H1 (cell line): ENCODE data around the gene CLMP. TPM values are rescaled to one million over a fixed set of nuclear protein-coding genes. Genes with fewer than 3 reads are reported as not detected.

Source experiments
- CTCF ChIA-PET: fragments of 300-600 bp; sonication (Branson Sonifier 250); formaldehyde crosslinking; loops from one replicate; lab custom pipeline; 2021; ENCODE audit not compliant: partially characterized antibody; lab: Charles Lee
- POLR2A ChIA-PET: fragments of 300-600 bp; sonication (Branson Sonifier 250); formaldehyde crosslinking; loops from one replicate; lab custom pipeline; 2021; ENCODE audit warnings: inconsistent platforms; ENCODE audit not compliant: partially characterized antibody; lab: Charles Lee
- DNase-seq, 2 experiments: peaks; one replicate each; pipeline versions ENCODE4 v3.0.0 to v3.0.0-alpha.2; 2010 to 2022; ENCODE audit warnings: low spot score in 2 of 2, low read depth in 1 of 2, mixed read lengths in 1 of 2
- FAIRE-seq: peaks from 2 replicates; lab custom pipeline; 2011; peaks lifted over from hg19 to GRCh38; lab: Jason Lieb, UNC
- H2AFZ ChIP-seq: 2 replicates; pipeline ENCODE4 v1.8.1; 2012; ENCODE audit warnings: low read length, inconsistent platforms
- H2AK5ac ChIP-seq: 2 replicates; pipeline ENCODE4 v1.6.1; 2013; ENCODE audit warnings: low read depth, low read length
- H2BK120ac ChIP-seq: replicated peaks from 2 replicates; pipeline ENCODE3; 2013; ENCODE audit warnings: low read depth, low read length, inconsistent platforms
- H2BK12ac ChIP-seq: 2 replicates; pipeline ENCODE4 v1.6.1; 2013; ENCODE audit warnings: low read depth, low read length
- H2BK15ac ChIP-seq: 2 replicates; pipeline ENCODE4 v1.6.1; 2013; ENCODE audit warnings: low read length
- H2BK20ac ChIP-seq: 2 replicates; pipeline ENCODE4 v1.6.1; 2013; ENCODE audit warnings: low read length
- H2BK5ac ChIP-seq: 2 replicates; pipeline ENCODE4 v1.6.1; 2013; ENCODE audit warnings: low read depth, low read length
- H3K14ac ChIP-seq: 2 replicates; pipeline ENCODE4 v1.6.1; 2013; ENCODE audit warnings: inconsistent platforms; ENCODE audit not compliant: insufficient read length
- H3K18ac ChIP-seq: 2 replicates; pipeline ENCODE4 v1.6.1; 2013; ENCODE audit warnings: low read length; ENCODE audit errors: extremely low read depth
- H3K23ac ChIP-seq: 2 replicates; pipeline ENCODE4 v1.6.1; 2013; ENCODE audit warnings: inconsistent platforms; ENCODE audit not compliant: insufficient read length
- H3K23me2 ChIP-seq: 2 replicates; pipeline ENCODE4 v1.6.1; 2013; ENCODE audit warnings: low read depth, low read length
- H3K27ac ChIP-seq: 2 replicates; pipeline ENCODE4 v1.6.1; 2011; ENCODE audit warnings: low read depth, low read length, inconsistent platforms
- H3K27me3 ChIP-seq, 4 experiments: replicated peaks in 1 of 4; 1 replicate in 1 of 4; 2 replicates in 3 of 4; pipeline versions ENCODE4 v1.6.1 to v1.8.1; 2011 to 2013; ENCODE audit warnings: low read length in 3 of 4, mild to moderate bottlenecking in 3 of 4, inconsistent platforms in 2 of 4, mixed read lengths in 2 of 4, moderate library complexity in 1 of 4; ENCODE audit not compliant: control insufficient read depth in 3 of 4, insufficient read depth in 3 of 4; ENCODE audit errors: extremely low read depth in 1 of 4
- H3K36me3 ChIP-seq, 4 experiments: 2 replicates each; pipeline versions ENCODE4 v1.6.1 to v1.8.1; 2011 to 2013; ENCODE audit warnings: mild to moderate bottlenecking in 4 of 4, low read length in 3 of 4, moderate library complexity in 2 of 4, control low read depth in 1 of 4, inconsistent platforms in 1 of 4; ENCODE audit not compliant: insufficient read depth in 4 of 4, control insufficient read depth in 2 of 4
- H3K4ac ChIP-seq: replicated peaks from 2 replicates; pipeline ENCODE3; 2013; ENCODE audit warnings: low read length, low read depth, mixed read lengths, inconsistent platforms; ENCODE audit not compliant: insufficient read length
- H3K4me1 ChIP-seq, 4 experiments: replicated peaks in 1 of 4; 1 replicate in 1 of 4; 2 replicates in 3 of 4; pipeline versions ENCODE4 v1.6.1 to v1.8.1; 2011 to 2013; ENCODE audit warnings: low read length in 3 of 4, inconsistent platforms in 2 of 4, mixed read lengths in 1 of 4; ENCODE audit not compliant: insufficient read depth in 4 of 4, control insufficient read depth in 3 of 4
- H3K4me2 ChIP-seq, 2 experiments: 2 replicates each; pipeline versions ENCODE4 v1.6.1 to v1.8.1; 2011 to 2013; ENCODE audit warnings: low read depth in 2 of 2, low read length in 2 of 2, control low read depth in 1 of 2, inconsistent platforms in 1 of 2, mild to moderate bottlenecking in 1 of 2; ENCODE audit not compliant: insufficient read depth in 1 of 2
- H3K4me3 ChIP-seq, 4 experiments: fragments of 200-600, 300-600 bp in 1 of 4; sonication (generic), shearing (Covaris generic), sonication (Bioruptor Twin) in 1 of 4; 2 replicates each; pipeline versions ENCODE4 v1.5.1 to v1.8.1; 2011 to 2016; ENCODE audit warnings: low read length in 4 of 4, low read depth in 3 of 4, control low read depth in 2 of 4, inconsistent platforms in 2 of 4, mild to moderate bottlenecking in 2 of 4, mixed read lengths in 1 of 4, moderate library complexity in 1 of 4; ENCODE audit not compliant: insufficient read depth in 2 of 4; ENCODE audit errors: extremely low read depth in 1 of 4
- H3K56ac ChIP-seq: replicated peaks from 2 replicates; pipeline ENCODE3; 2013; ENCODE audit warnings: low read depth, mild to moderate bottlenecking, mixed read lengths, low read length, inconsistent platforms; ENCODE audit not compliant: insufficient read length
- H3K79me1 ChIP-seq: 2 replicates; pipeline ENCODE4 v1.6.1; 2013; ENCODE audit warnings: low read depth, low read length, control low read depth
- H3K79me2 ChIP-seq, 2 experiments: 2 replicates each; pipeline versions ENCODE4 v1.6.1 to v1.8.1; 2012 to 2013; ENCODE audit warnings: low read length in 2 of 2, mild to moderate bottlenecking in 2 of 2, inconsistent platforms in 1 of 2; ENCODE audit not compliant: insufficient read depth in 2 of 2, control insufficient read depth in 1 of 2
- H3K9ac ChIP-seq, 4 experiments: replicated peaks in 1 of 4; 1 replicate in 1 of 4; 2 replicates in 3 of 4; pipeline versions ENCODE4 v1.6.1 to v1.8.1; 2011 to 2013; ENCODE audit warnings: low read depth in 3 of 4, low read length in 3 of 4, control low read depth in 2 of 4, mild to moderate bottlenecking in 2 of 4, moderate library complexity in 2 of 4, inconsistent platforms in 1 of 4; ENCODE audit errors: extremely low read depth in 1 of 4
- H3K9me3 ChIP-seq, 2 experiments: 2 replicates each; pipeline versions ENCODE4 v1.6.1 to v1.8.1; 2012 to 2013; ENCODE audit warnings: mild to moderate bottlenecking in 2 of 2, moderate library complexity in 2 of 2, control low read depth in 1 of 2, inconsistent platforms in 1 of 2, low read depth in 1 of 2, low read length in 1 of 2, mixed read lengths in 1 of 2; ENCODE audit not compliant: insufficient read depth in 2 of 2
- H4K20me1 ChIP-seq, 2 experiments: replicated peaks in 1 of 2; 2 replicates each; pipeline versions ENCODE3 to v1.8.1; 2011 to 2013; ENCODE audit warnings: inconsistent platforms in 2 of 2, low read length in 2 of 2, mild to moderate bottlenecking in 1 of 2; ENCODE audit not compliant: insufficient read depth in 2 of 2, control insufficient read depth in 1 of 2
- H4K5ac ChIP-seq: 2 replicates; pipeline ENCODE4 v1.6.1; 2013; ENCODE audit warnings: low read length, low read depth, mixed read lengths, inconsistent platforms; ENCODE audit not compliant: insufficient read length
- H4K8ac ChIP-seq: 2 replicates; pipeline ENCODE4 v1.8.0; 2013; ENCODE audit warnings: mild to moderate bottlenecking, moderate library complexity, low read length, inconsistent platforms; ENCODE audit not compliant: insufficient read depth; ENCODE audit errors: extremely low read depth
- H4K91ac ChIP-seq: replicated peaks from 2 replicates; pipeline ENCODE3; 2013; ENCODE audit warnings: low read length, mixed read lengths, inconsistent platforms; ENCODE audit not compliant: insufficient read length
- BACH1 ChIP-seq: IDR thresholded peaks from 2 replicates; pipeline ENCODE4 v1.6.1; 2012; ENCODE audit warnings: low read length, improper control_type of control experiment
- CHD1 ChIP-seq: IDR thresholded peaks from 2 replicates; pipeline ENCODE4 v1.6.1; 2012; ENCODE audit warnings: low read depth, low read length, improper control_type of control experiment
- CHD2 ChIP-seq: IDR thresholded peaks from 2 replicates; pipeline ENCODE4 v1.6.1; 2012; ENCODE audit warnings: low read length, improper control_type of control experiment
- EGR1 ChIP-seq: IDR thresholded peaks from 2 replicates; pipeline ENCODE4 v1.6.1; 2011; ENCODE audit warnings: low read depth, low read length, borderline replicate concordance
- KDM1A ChIP-seq: fragments of 200-600, 300-600 bp; sonication (generic); IDR thresholded peaks from 2 replicates; pipeline ENCODE4 v1.7.1; 2016; ENCODE audit warnings: mild to moderate bottlenecking, low read length, borderline replicate concordance
- NANOG ChIP-seq: IDR thresholded peaks from 2 replicates; pipeline ENCODE4 v1.6.1; 2011; ENCODE audit warnings: low read length, low read depth, mild to moderate bottlenecking, inconsistent platforms; ENCODE audit not compliant: insufficient read depth, poor library complexity, severe bottlenecking
- POLR2A ChIP-seq, 2 experiments: IDR thresholded peaks; 1 replicate in 1 of 2; 2 replicates in 1 of 2; pipeline ENCODE4 v1.6.1; 2011; ENCODE audit warnings: low read depth in 2 of 2, low read length in 2 of 2, mild to moderate bottlenecking in 2 of 2; ENCODE audit errors: control extremely low read depth in 1 of 2
- POU5F1 ChIP-seq: IDR thresholded peaks from 2 replicates; pipeline ENCODE4 v1.6.1; 2011; ENCODE audit warnings: low read depth, mild to moderate bottlenecking, low read length, moderate library complexity
- SP2 ChIP-seq: IDR thresholded peaks from 2 replicates; pipeline ENCODE4 v1.6.1; 2012; ENCODE audit warnings: mild to moderate bottlenecking, low read length, inconsistent platforms
- WGBS, 2 experiments: shearing (Covaris generic) in 1 of 2; methylation state at CpG; one replicate each; pipeline versions ENCODE4 v1.1.6 to v1.1.7; 2013 to 2015; ENCODE audit warnings: low lambda C conversion rate in 2 of 2, mixed read lengths in 2 of 2, inconsistent platforms in 1 of 2, low coverage in 1 of 2, missing lambda C conversion rate in 1 of 2; ENCODE audit not compliant: insufficient replicate concordance in 2 of 2, insufficient coverage in 1 of 2, insufficient read length in 1 of 2; ENCODE audit errors: extremely low coverage in 1 of 2, missing lambda C conversion rate in 1 of 2; 5-methylcytosine and 5-hydroxymethylcytosine counted together
- polyA plus RNA-seq, 7 experiments: library from polyadenylated mRNA; depleted of rRNA in 3 of 7; stranded (reverse) in 5 of 7; unstranded in 2 of 7; fragments of >200 nt in 5 of 7; fragments of 200-250 nt in 2 of 7; gene quantifications; 1 replicate in 5 of 7; 2 replicates in 1 of 7; 4 replicates in 1 of 7; pipeline versions ENCODE4 v1.2.1 to v1.2.3, GENCODE V29; 2011 to 2013; ENCODE audit warnings: missing spikeins in 2 of 7, mixed read lengths in 2 of 7
- total RNA-seq: library from RNA; stranded (reverse); fragmentation: NEBNext Ultra II Directional; extraction: Animal tissue kit (Norgen Biotek cat#: 25700); gene quantifications from 2 replicates; pipeline ENCODE4 v1.2.1, GENCODE V29; 2021
- TF ChIP-seq, protein P1 (sequence below), 3 experiments: IDR thresholded peaks; 1 replicate in 2 of 3; 2 replicates in 1 of 3; pipeline versions ENCODE4 v1.5.1 to v1.6.1; 2011; ENCODE audit warnings: low read length in 3 of 3, mild to moderate bottlenecking in 3 of 3, inconsistent platforms in 2 of 3, low read depth in 1 of 3, moderate library complexity in 1 of 3; ENCODE audit not compliant: insufficient read depth in 1 of 3; ENCODE audit errors: control extremely low read depth in 1 of 3
- TF ChIP-seq, protein P2 (sequence below): IDR thresholded peaks from 2 replicates; pipeline ENCODE4 v1.6.1; 2011; ENCODE audit warnings: low read length, improper control_type of control experiment

The CLMP gene
- total and polyA plus RNA-seq, 2 of the 8 experiments (the other 6 are each of a cell fraction or from before 2014, with no cell fraction given) = 9.9 to 24.1 TPM

GRCh38 chr11:123187248-123187647 is 7.8 kb downstream of the CLMP start:
- no peak for DNase-seq
- no peak overlapping the region for H2AK5ac ChIP-seq
- no peak overlapping the region for H2BK15ac ChIP-seq
- FAIRE-seq = no peak
- no peak overlapping the region; the same call in 1 of the 2 replicates for H2BK20ac ChIP-seq
- H3K79me1 ChIP-seq = peaks cover 2% of the 10 kb centered on the region; the same call in 1 of the 2 replicates
- H3K27me3 ChIP-seq = no peaks in the 10 kb centered on the region
- H3K27ac ChIP-seq = no peak overlapping the region
- no peak overlapping the region for H3K9ac ChIP-seq
- 80% methylated on average over 4 of the region's 4 CpGs; no CpG with 5 or more reads in 1 of the 2 experiments for WGBS, 2 experiments
- ChIA-PET CTCF (interaction anchor here (1.0 to 2.8 kb wide), 6 partner anchors 11 to 392 kb away, joined by 3 to 13 read pairs (median 7); no protein-coding TSS in a partner anchor), POLR2A (interaction anchor here (1.0 to 3.1 kb wide), 3 partner anchors 9 to 12 kb away, joined by 4 to 18 read pairs (median 8); no protein-coding TSS in a partner anchor)
- no peak overlapping the region for H4K91ac ChIP-seq
- H3K18ac ChIP-seq = no peak overlapping the region
- peaks cover 0 to 38% of the 10 kb centered on the region in 2 experiments; a peak in 2 of 4 replicates for H3K79me2 ChIP-seq
- H3K4ac ChIP-seq = no peak overlapping the region
- no peak overlapping the region for H2BK12ac ChIP-seq
- no peaks in the 10 kb centered on the region for H3K9me3 ChIP-seq
- H3K23me2 ChIP-seq = no peaks in the 10 kb centered on the region; the same call in 1 of the 2 replicates
- no peak overlapping the region for H2BK5ac ChIP-seq
- H2AFZ ChIP-seq = no peak overlapping the region
- no peak overlapping the region for H3K14ac ChIP-seq
- H4K5ac ChIP-seq = no peak overlapping the region
- H2BK120ac ChIP-seq = no peak overlapping the region
- no peak overlapping the region; a peak in 1 of 4 replicates for H3K4me2 ChIP-seq
- H3K4me1 ChIP-seq = peaks cover 7 to 27% (median 12%) of the 10 kb centered on the region in 4 experiments
- H3K56ac ChIP-seq = no peak overlapping the region
- H3K23ac ChIP-seq = no peak overlapping the region
- H3K4me3 ChIP-seq = no peak overlapping the region
- H3K36me3 ChIP-seq = no peaks in the 10 kb centered on the region
- H4K8ac ChIP-seq = no peak overlapping the region
- no peaks in the 10 kb centered on the region for H4K20me1 ChIP-seq
- TF ChIP-seq, protein P1, sequence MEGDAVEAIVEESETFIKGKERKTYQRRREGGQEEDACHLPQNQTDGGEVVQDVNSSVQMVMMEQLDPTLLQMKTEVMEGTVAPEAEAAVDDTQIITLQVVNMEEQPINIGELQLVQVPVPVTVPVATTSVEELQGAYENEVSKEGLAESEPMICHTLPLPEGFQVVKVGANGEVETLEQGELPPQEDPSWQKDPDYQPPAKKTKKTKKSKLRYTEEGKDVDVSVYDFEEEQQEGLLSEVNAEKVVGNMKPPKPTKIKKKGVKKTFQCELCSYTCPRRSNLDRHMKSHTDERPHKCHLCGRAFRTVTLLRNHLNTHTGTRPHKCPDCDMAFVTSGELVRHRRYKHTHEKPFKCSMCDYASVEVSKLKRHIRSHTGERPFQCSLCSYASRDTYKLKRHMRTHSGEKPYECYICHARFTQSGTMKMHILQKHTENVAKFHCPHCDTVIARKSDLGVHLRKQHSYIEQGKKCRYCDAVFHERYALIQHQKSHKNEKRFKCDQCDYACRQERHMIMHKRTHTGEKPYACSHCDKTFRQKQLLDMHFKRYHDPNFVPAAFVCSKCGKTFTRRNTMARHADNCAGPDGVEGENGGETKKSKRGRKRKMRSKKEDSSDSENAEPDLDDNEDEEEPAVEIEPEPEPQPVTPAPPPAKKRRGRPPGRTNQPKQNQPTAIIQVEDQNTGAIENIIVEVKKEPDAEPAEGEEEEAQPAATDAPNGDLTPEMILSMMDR (IDR thresholded peaks at IDR 0.05; ENCODE audit: control extremely low read depth in 1 of 3, insufficient read depth in 1 of 3, low read depth in 1 of 3, low read length in 3 of 3) = no peak
- no peak for TF ChIP-seq SP2
- TF ChIP-seq EGR1 = no peak
- TF ChIP-seq, protein P2, sequence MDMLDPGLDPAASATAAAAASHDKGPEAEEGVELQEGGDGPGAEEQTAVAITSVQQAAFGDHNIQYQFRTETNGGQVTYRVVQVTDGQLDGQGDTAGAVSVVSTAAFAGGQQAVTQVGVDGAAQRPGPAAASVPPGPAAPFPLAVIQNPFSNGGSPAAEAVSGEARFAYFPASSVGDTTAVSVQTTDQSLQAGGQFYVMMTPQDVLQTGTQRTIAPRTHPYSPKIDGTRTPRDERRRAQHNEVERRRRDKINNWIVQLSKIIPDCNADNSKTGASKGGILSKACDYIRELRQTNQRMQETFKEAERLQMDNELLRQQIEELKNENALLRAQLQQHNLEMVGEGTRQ = no peak
- TF ChIP-seq KDM1A = no peak
- no peak for TF ChIP-seq BACH1
- TF ChIP-seq CHD2 = no peak
- no peak for TF ChIP-seq NANOG
- no peak for TF ChIP-seq POU5F1
- no peak for TF ChIP-seq POLR2A (IDR thresholded peaks at IDR 0.05; ENCODE audit: control extremely low read depth in 1 of 2, low read depth in 2 of 2, low read length in 2 of 2)
- TF ChIP-seq CHD1 = no peak
